GM12878 (cell line): ENCODE data around the gene MAPK1. TPM values are rescaled to one million over a fixed set of nuclear protein-coding genes. Genes with fewer than 3 reads are reported as not detected.

ENCODE experiments used
- ATAC-seq: fragments of 200-7000 bp; cut with Tn5 transposase; 3 replicates; pipeline ENCODE4 v1.9.1; 2020; ENCODE audit warnings: mild to moderate bottlenecking, moderate library complexity
- BruUV-seq: library from RNA; stranded (reverse); fragments of 400-500 nt; replicated peaks from 2 replicates; lab custom pipeline; 2021; lab: Mats Ljungman, UMichigan
- CTCF ChIA-PET: fragments of 300-600 bp; sonication (Branson Sonifier 250); formaldehyde crosslinking; extraction: SDS; loops from one replicate; lab custom pipeline; 2021; ENCODE audit warnings: inconsistent platforms; lab: Yijun Ruan, JAX
- POLR2A ChIA-PET: fragments of 350-600 bp; formaldehyde crosslinking; extraction: SDS; loops from one replicate; lab custom pipeline; 2021; ENCODE audit warnings: inconsistent platforms; lab: Charles Lee
- RAD21 ChIA-PET: fragments of 300-600 bp; sonication (Branson Sonifier 250); formaldehyde crosslinking; loops from one replicate; lab custom pipeline; 2023; ENCODE audit warnings: antibody characterized with exemption; ENCODE audit not compliant: unreplicated experiment; lab: Charles Lee
- SMC1A ChIA-PET: fragments of 300-600 bp; sonication (Branson Sonifier 250); formaldehyde crosslinking; loops from one replicate; lab custom pipeline; 2023; ENCODE audit not compliant: unreplicated experiment, uncharacterized antibody; lab: Charles Lee
- DNase-seq: peaks from one replicate; pipeline ENCODE4 v3.0.0-alpha.2; 2011; ENCODE audit warnings: low read depth, low spot score
- FAIRE-seq: peaks from 3 replicates; lab custom pipeline; 2011; peaks lifted over from hg19 to GRCh38; lab: Jason Lieb, UNC
- H2AFZ ChIP-seq: 2 replicates; pipeline ENCODE4 v1.6.0; 2011; ENCODE audit warnings: low read depth, low read length, control low read depth; ENCODE audit not compliant: control insufficient read depth
- H3K27ac ChIP-seq: 2 replicates; pipeline ENCODE4 v1.5.1; 2011; ENCODE audit warnings: control low read depth; ENCODE audit not compliant: control insufficient read depth, insufficient read depth
- H3K27me3 ChIP-seq, 2 experiments: replicated peaks in 1 of 2; 2 replicates each; pipeline versions ENCODE4 v1.6.0 to v1.6.1; 2011; ENCODE audit warnings: low read length in 1 of 2; ENCODE audit not compliant: control insufficient read depth in 2 of 2, insufficient read depth in 2 of 2
- H3K36me3 ChIP-seq, 2 experiments: 2 replicates each; pipeline ENCODE4 v1.5.1; 2011; ENCODE audit warnings: low read length in 1 of 2; ENCODE audit not compliant: control insufficient read depth in 2 of 2, insufficient read depth in 2 of 2
- H3K4me1 ChIP-seq: 2 replicates; pipeline ENCODE4 v1.6.1; 2011; ENCODE audit warnings: mild to moderate bottlenecking, low read length, moderate library complexity, mixed read lengths; ENCODE audit not compliant: control insufficient read depth, insufficient read depth
- H3K4me2 ChIP-seq: 2 replicates; pipeline ENCODE4 v1.6.0; 2011; ENCODE audit warnings: control low read depth; ENCODE audit not compliant: control insufficient read depth, insufficient read depth
- H3K4me3 ChIP-seq: fragments of 200-600 bp; sonication (generic); 2 replicates; pipeline ENCODE4 v1.5.1; 2016
- H3K79me2 ChIP-seq: 2 replicates; pipeline ENCODE4 v1.6.0; 2011; ENCODE audit warnings: low read length; ENCODE audit not compliant: control insufficient read depth, insufficient read depth
- H3K9ac ChIP-seq: 2 replicates; pipeline ENCODE4 v1.8.0; 2011; ENCODE audit warnings: low read length, control low read depth, mixed read lengths; ENCODE audit not compliant: control insufficient read depth, insufficient read depth
- H3K9me3 ChIP-seq: replicated peaks from 3 replicates; pipeline ENCODE4 v1.5.1; 2011; ENCODE audit warnings: mild to moderate bottlenecking, low read length; ENCODE audit not compliant: control insufficient read depth, insufficient read depth
- H4K20me1 ChIP-seq: 2 replicates; pipeline ENCODE4 v1.6.0; 2011; ENCODE audit not compliant: control insufficient read depth, insufficient read depth
- CBFB ChIP-seq: IDR thresholded peaks from 2 replicates; pipeline ENCODE4 v1.6.1; 2016; ENCODE audit warnings: antibody characterized with exemption, low read depth
- CHD1 ChIP-seq: IDR thresholded peaks from 2 replicates; pipeline ENCODE4 v1.6.1; 2012; ENCODE audit warnings: low read depth, low read length, improper control_type of control experiment
- JUNB ChIP-seq: IDR thresholded peaks from 2 replicates; pipeline ENCODE4 v1.6.1; 2016; ENCODE audit warnings: antibody characterized with exemption, mild to moderate bottlenecking
- MTA2 ChIP-seq: fragments of 450-650 bp; IDR thresholded peaks from 2 replicates; pipeline ENCODE4 v1.6.1; 2016; ENCODE audit warnings: low read depth, mild to moderate bottlenecking, moderate library complexity
- MTA3 ChIP-seq: IDR thresholded peaks from 2 replicates; pipeline ENCODE4 v1.6.1; 2012; ENCODE audit warnings: low read length, inconsistent platforms, borderline replicate concordance
- SMAD1 ChIP-seq: fragments of 450-650 bp; IDR thresholded peaks from 2 replicates; pipeline ENCODE4 v1.6.1; 2018; ENCODE audit warnings: mild to moderate bottlenecking, low read depth; ENCODE audit not compliant: partially characterized antibody
- SMC3 ChIP-seq: IDR thresholded peaks from 2 replicates; pipeline ENCODE4 v1.6.1; 2011; ENCODE audit warnings: low read length, improper control_type of control experiment, borderline replicate concordance
- SP1 ChIP-seq: IDR thresholded peaks from one replicate; pipeline ENCODE4 v1.6.1; 2011; ENCODE audit warnings: low read depth, low read length
- ZZZ3 ChIP-seq: IDR thresholded peaks from 2 replicates; pipeline ENCODE4 v1.6.1; 2011; ENCODE audit warnings: low read depth; ENCODE audit not compliant: control insufficient read depth, insufficient read length
- WGBS: methylation state at CpG from one replicate; pipeline ENCODE4 v1.1.6; 2016; ENCODE audit warnings: low lambda C conversion rate; ENCODE audit not compliant: insufficient replicate concordance, insufficient coverage; ENCODE audit errors: missing lambda C conversion rate; 5-methylcytosine and 5-hydroxymethylcytosine counted together
- in situ Hi-C: fragments of 300-500 bp; cut with MboI; formaldehyde crosslinking; loops from 9 replicates; pipeline ENCODE4 v1.14.3; 2018; ENCODE audit warnings: mixed read lengths
- intact Hi-C: fragments of 100-400 bp; cut with micrococcal nuclease; formaldehyde crosslinking; loops from one replicate; pipeline ENCODE4 v1.14.2; 2022; ENCODE audit not compliant: unreplicated experiment
- polyA plus RNA-seq, 11 experiments: library from polyadenylated mRNA; depleted of rRNA in 4 of 11; unstranded in 6 of 11; stranded (reverse) in 5 of 11; fragments of >200 nt; fragmentation: Nextera tagmentation in 4 of 11; fragmentation: Illumina TruSeq in 1 of 11; extraction: Ambion mirVana in 4 of 11; extraction: Trizol in 1 of 11; gene quantifications; 1 replicate in 1 of 11; 2 replicates in 10 of 11; pipeline versions ENCODE4 v1.2.1 to v1.2.3, GENCODE V29; 2011 to 2016; ENCODE audit warnings: inconsistent platforms in 2 of 11, missing spikeins in 2 of 11, low read depth in 1 of 11
- total RNA-seq, 4 experiments: library from RNA; depleted of rRNA in 3 of 4; stranded (reverse); fragments of >200 nt in 3 of 4; fragmentation: Illumina TruSeq in 1 of 4; extraction: Trizol in 1 of 4; gene quantifications; 2 replicates each; pipeline versions ENCODE4 v1.2.1 to v1.2.3, GENCODE V29; 2013 to 2021
- TF ChIP-seq, protein P1 (sequence below): IDR thresholded peaks from 2 replicates; pipeline ENCODE4 v1.6.1; 2011; ENCODE audit warnings: low read depth, mild to moderate bottlenecking, low read length, moderate library complexity, borderline replicate concordance; ENCODE audit errors: extremely low read depth

The MAPK1 gene
- total and polyA plus RNA-seq, 10 of the 15 experiments (the other 5 are each of a cell fraction or from before 2014, with no cell fraction given): 7.0 to 123 (median 58.4) TPM

DNA sequence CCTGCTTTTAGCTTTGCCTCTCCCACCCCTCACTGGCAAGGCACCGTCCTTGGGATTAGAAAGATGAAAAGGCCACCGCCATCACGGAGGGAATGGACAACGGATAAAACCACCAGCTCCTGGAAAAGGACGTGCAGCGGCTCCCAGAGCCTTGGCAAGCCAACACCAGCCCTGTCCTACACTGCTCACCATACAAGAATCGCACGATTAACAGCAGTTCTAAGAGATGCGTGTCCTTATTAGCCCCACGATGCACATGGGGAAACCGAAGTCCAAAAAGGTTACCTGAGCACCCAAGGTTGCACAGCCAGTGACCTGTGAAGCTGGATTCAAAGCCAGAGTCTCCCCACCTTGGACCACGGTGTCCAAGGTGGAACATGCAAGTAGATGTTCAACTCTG lies 139.2 kb downstream of the MAPK1 start:
- Histone ChIP-seq H4K20me1 (no peaks in the 10 kb centered on the region), H2AFZ (no peak overlapping the region), H3K79me2 (no peaks in the 10 kb centered on the region), H3K36me3 (no peaks in the 10 kb centered on the region), H3K4me1 (no peaks in the 10 kb centered on the region; the same call in 1 of the 2 replicates), H3K4me2 (no peak overlapping the region), H3K4me3 (no peak overlapping the region), H3K9ac (no peak overlapping the region), H3K27me3 (no peaks in the 10 kb centered on the region), H3K9me3 (no peaks in the 10 kb centered on the region), H3K27ac (no peak overlapping the region)
- ChIA-PET POLR2A (interaction anchor here (0.6 kb wide), 1 partner anchor 21 kb away, joined by 4 read pairs; no protein-coding TSS in a partner anchor), RAD21 (interaction anchor here (0.9 kb wide), 1 partner anchor 35 kb away, joined by 3 read pairs; no protein-coding TSS in a partner anchor), SMC1A (interaction anchor here (1.1 kb wide), 1 partner anchor 15 kb away, joined by 4 read pairs; no protein-coding TSS in a partner anchor), CTCF (interaction anchor here (1.0 kb wide), 1 partner anchor 210 kb away, joined by 3 read pairs; no protein-coding TSS in a partner anchor)
- intact Hi-C loops: no loop called here
- DNase-seq: no peak
- no peak for ATAC-seq
- WGBS: 44% methylated on average over 12 of the region's 12 CpGs
- no peak for TF ChIP-seq SMAD1
- no peak for TF ChIP-seq SMC3
- TF ChIP-seq SP1: no peak
- no peak for TF ChIP-seq JUNB
- no peak for TF ChIP-seq CHD1
- TF ChIP-seq MTA3: no peak
- TF ChIP-seq, protein P1, sequence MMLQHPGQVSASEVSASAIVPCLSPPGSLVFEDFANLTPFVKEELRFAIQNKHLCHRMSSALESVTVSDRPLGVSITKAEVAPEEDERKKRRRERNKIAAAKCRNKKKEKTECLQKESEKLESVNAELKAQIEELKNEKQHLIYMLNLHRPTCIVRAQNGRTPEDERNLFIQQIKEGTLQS: no peak
- no peak for TF ChIP-seq MTA2
- TF ChIP-seq ZZZ3: no peak
- no peak for TF ChIP-seq CBFB
- in situ Hi-C loops: no loop called here
- FAIRE-seq: no peak
- no TSS peak for BruUV-seq
